HEK293 (cell line): ENCODE data around the gene DISC1.

Experiments used
- CTCF ChIA-PET: fragments of 350-600 bp; formaldehyde crosslinking; extraction: SDS; loops from one replicate; lab custom pipeline; 2021; ENCODE audit warnings: antibody characterized with exemption; lab: Yijun Ruan, JAX
- POLR2A ChIA-PET: fragments of 300-600 bp; formaldehyde crosslinking; extraction: SDS; loops from one replicate; lab custom pipeline; 2020; ENCODE audit warnings: antibody characterized with exemption, inconsistent platforms; lab: Yijun Ruan, JAX
- H3K27ac ChIP-seq: fragments of 200-500 bp; sonication (Bioruptor generic); 2 replicates; pipeline ENCODE4 v1.5.1; 2014; ENCODE audit warnings: low read depth, low read length, control low read depth, inconsistent platforms; ENCODE audit errors: extremely low read depth
- H3K36me3 ChIP-seq, 2 experiments: fragments of 200-500 bp in 1 of 2; sonication (Bioruptor generic) in 1 of 2; 1 replicate in 1 of 2; 2 replicates in 1 of 2; pipeline ENCODE4 v1.5.1; 2014 to 2017; ENCODE audit warnings: inconsistent platforms in 2 of 2, low read length in 2 of 2; ENCODE audit not compliant: control insufficient read depth in 2 of 2, insufficient read depth in 1 of 2
- H3K4me1 ChIP-seq: fragments of 200-500 bp; sonication (Bioruptor generic); 2 replicates; pipeline ENCODE4 v1.5.1; 2014; ENCODE audit warnings: mild to moderate bottlenecking, low read length, inconsistent platforms; ENCODE audit not compliant: control insufficient read depth, insufficient read depth
- H3K4me3 ChIP-seq: 2 replicates; pipeline ENCODE4 v1.5.1; 2011; ENCODE audit warnings: low read depth, mild to moderate bottlenecking, control low read depth, low read length, moderate library complexity
- H3K9me3 ChIP-seq: fragments of 200-500 bp; sonication (Bioruptor generic); 2 replicates; pipeline ENCODE4 v1.5.1; 2014; ENCODE audit warnings: low read depth, low read length, inconsistent platforms; ENCODE audit not compliant: control insufficient read depth, insufficient read depth
- GLIS1 ChIP-seq: fragments of 450-650 bp; formaldehyde crosslinking; IDR thresholded peaks from 2 replicates; pipeline ENCODE4 v1.5.1; 2016; ENCODE audit warnings: missing biosample characterization, missing genetic modification characterization
- KLF8 ChIP-seq: fragments of 450-650 bp; formaldehyde crosslinking; IDR thresholded peaks from 2 replicates; pipeline ENCODE4 v1.5.1; 2016; ENCODE audit warnings: missing biosample characterization, missing genetic modification characterization
- KLF9 ChIP-seq: fragments of 450-650 bp; formaldehyde crosslinking; IDR thresholded peaks from 2 replicates; pipeline ENCODE4 v1.5.1; 2016; ENCODE audit warnings: missing biosample characterization, missing genetic modification characterization, low read depth
- SP2 ChIP-seq: fragments of 450-650 bp; formaldehyde crosslinking; IDR thresholded peaks from 2 replicates; pipeline ENCODE4 v1.5.1; 2016; ENCODE audit warnings: missing biosample characterization, missing genetic modification characterization
- WT1 ChIP-seq: fragments of 450-650 bp; formaldehyde crosslinking; IDR thresholded peaks from 2 replicates; pipeline ENCODE4 v1.5.1; 2016; ENCODE audit warnings: missing biosample characterization, missing genetic modification characterization
- YY1 ChIP-seq: fragments of 450-650 bp; formaldehyde crosslinking; IDR thresholded peaks from 2 replicates; pipeline ENCODE4 v1.5.1; 2018; ENCODE audit warnings: missing biosample characterization, missing genetic modification characterization
- ZFP3 ChIP-seq: fragments of 450-650 bp; formaldehyde crosslinking; IDR thresholded peaks from 2 replicates; pipeline ENCODE4 v1.5.1; 2016; ENCODE audit warnings: low read depth, missing biosample characterization, missing genetic modification characterization
- ZIC2 ChIP-seq: fragments of 450-650 bp; formaldehyde crosslinking; IDR thresholded peaks from 2 replicates; pipeline ENCODE4 v1.5.1; 2016; ENCODE audit warnings: missing biosample characterization, missing genetic modification characterization
- ZNF146 ChIP-seq: fragments of 450-650 bp; formaldehyde crosslinking; IDR thresholded peaks from 2 replicates; pipeline ENCODE4 v1.5.1; 2016; ENCODE audit warnings: missing biosample characterization, missing genetic modification characterization
- ZNF169 ChIP-seq: fragments of 450-650 bp; formaldehyde crosslinking; IDR thresholded peaks from 2 replicates; pipeline ENCODE4 v1.5.1; 2016; ENCODE audit warnings: missing biosample characterization, missing genetic modification characterization
- ZNF274 ChIP-seq, 2 experiments: fragments of 200-500 bp in 1 of 2; fragments of 450-650 bp in 1 of 2; sonication (Bioruptor generic) in 1 of 2; formaldehyde crosslinking in 1 of 2; IDR thresholded peaks; 2 replicates each; pipeline versions ENCODE4 v1.5.1 to v1.6.1; 2014 to 2016; ENCODE audit warnings: borderline replicate concordance in 1 of 2, inconsistent platforms in 1 of 2, low read length in 1 of 2, missing biosample characterization in 1 of 2, missing genetic modification characterization in 1 of 2
- ZNF292 ChIP-seq: fragments of 450-650 bp; formaldehyde crosslinking; IDR thresholded peaks from 2 replicates; pipeline ENCODE4 v1.5.1; 2016; ENCODE audit warnings: low read depth, missing biosample characterization, missing genetic modification characterization, borderline replicate concordance
- ZNF416 ChIP-seq: fragments of 450-650 bp; formaldehyde crosslinking; IDR thresholded peaks from 2 replicates; pipeline ENCODE4 v1.5.1; 2016; ENCODE audit warnings: missing biosample characterization, missing genetic modification characterization
- ZNF426 ChIP-seq: fragments of 450-650 bp; formaldehyde crosslinking; IDR thresholded peaks from 2 replicates; pipeline ENCODE4 v1.5.1; 2017; ENCODE audit warnings: missing biosample characterization, missing genetic modification characterization, mild to moderate bottlenecking, inconsistent platforms, moderate library complexity
- ZNF501 ChIP-seq: fragments of 450-650 bp; formaldehyde crosslinking; IDR thresholded peaks from 2 replicates; pipeline ENCODE4 v1.5.1; 2016; ENCODE audit warnings: missing biosample characterization, missing genetic modification characterization
- ZNF549 ChIP-seq: fragments of 450-650 bp; IDR thresholded peaks from 2 replicates; pipeline ENCODE4 v1.5.1; 2018; ENCODE audit warnings: missing biosample characterization, missing genetic modification characterization, mild to moderate bottlenecking, inconsistent platforms, moderate library complexity
- ZNF555 ChIP-seq: fragments of 450-650 bp; formaldehyde crosslinking; conservative IDR thresholded peaks from 2 replicates; pipeline ENCODE4 v1.5.1; 2017; ENCODE audit warnings: missing biosample characterization, mild to moderate bottlenecking, missing genetic modification characterization, inconsistent platforms
- ZNF571 ChIP-seq: fragments of 450-650 bp; formaldehyde crosslinking; IDR thresholded peaks from 2 replicates; pipeline ENCODE4 v1.5.0; 2017; ENCODE audit warnings: missing biosample characterization, missing genetic modification characterization
- ZNF610 ChIP-seq: fragments of 450-650 bp; formaldehyde crosslinking; IDR thresholded peaks from 2 replicates; pipeline ENCODE4 v1.5.1; 2016; ENCODE audit warnings: missing biosample characterization, missing genetic modification characterization, borderline replicate concordance
- ZNF621 ChIP-seq: fragments of 450-650 bp; formaldehyde crosslinking; IDR thresholded peaks from 2 replicates; pipeline ENCODE4 v1.5.1; 2017; ENCODE audit warnings: missing biosample characterization, missing genetic modification characterization
- ZNF747 ChIP-seq: fragments of 450-650 bp; formaldehyde crosslinking; IDR thresholded peaks from 2 replicates; pipeline ENCODE4 v1.5.1; 2016; ENCODE audit warnings: missing biosample characterization, missing genetic modification characterization
- ZNF843 ChIP-seq: fragments of 450-650 bp; formaldehyde crosslinking; IDR thresholded peaks from 2 replicates; pipeline ENCODE4 v1.5.1; 2016; ENCODE audit warnings: missing biosample characterization, missing genetic modification characterization
- ZSCAN23 ChIP-seq: fragments of 450-650 bp; formaldehyde crosslinking; IDR thresholded peaks from 2 replicates; pipeline ENCODE4 v1.5.1; 2016; ENCODE audit warnings: missing biosample characterization, missing genetic modification characterization
- ZSCAN30 ChIP-seq: fragments of 450-650 bp; IDR thresholded peaks from 2 replicates; pipeline ENCODE4 v1.5.1; 2018; ENCODE audit warnings: missing biosample characterization, mild to moderate bottlenecking, missing genetic modification characterization, moderate library complexity
- TF ChIP-seq, protein P1 (sequence below): fragments of 450-650 bp; IDR thresholded peaks from 2 replicates; pipeline ENCODE4 v1.5.1; 2018; ENCODE audit warnings: missing biosample characterization, missing genetic modification characterization
- TF ChIP-seq, protein P2 (sequence below): fragments of 450-650 bp; formaldehyde crosslinking; IDR thresholded peaks from 2 replicates; pipeline ENCODE4 v1.5.1; 2016; ENCODE audit warnings: missing biosample characterization, missing genetic modification characterization, low read depth
- TF ChIP-seq, protein P3 (sequence below): fragments of 450-650 bp; formaldehyde crosslinking; IDR thresholded peaks from 2 replicates; pipeline ENCODE4 v1.5.1; 2017; ENCODE audit warnings: missing biosample characterization, missing genetic modification characterization
- TF ChIP-seq, protein P4 (sequence below): fragments of 450-650 bp; formaldehyde crosslinking; IDR thresholded peaks from 2 replicates; pipeline ENCODE4 v1.5.1; 2016; ENCODE audit warnings: missing biosample characterization, missing genetic modification characterization
- TF ChIP-seq, protein P5 (sequence below): fragments of 450-650 bp; formaldehyde crosslinking; IDR thresholded peaks from 2 replicates; pipeline ENCODE4 v1.5.1; 2016; ENCODE audit warnings: missing biosample characterization, missing genetic modification characterization

DISC1 gene

DNA sequence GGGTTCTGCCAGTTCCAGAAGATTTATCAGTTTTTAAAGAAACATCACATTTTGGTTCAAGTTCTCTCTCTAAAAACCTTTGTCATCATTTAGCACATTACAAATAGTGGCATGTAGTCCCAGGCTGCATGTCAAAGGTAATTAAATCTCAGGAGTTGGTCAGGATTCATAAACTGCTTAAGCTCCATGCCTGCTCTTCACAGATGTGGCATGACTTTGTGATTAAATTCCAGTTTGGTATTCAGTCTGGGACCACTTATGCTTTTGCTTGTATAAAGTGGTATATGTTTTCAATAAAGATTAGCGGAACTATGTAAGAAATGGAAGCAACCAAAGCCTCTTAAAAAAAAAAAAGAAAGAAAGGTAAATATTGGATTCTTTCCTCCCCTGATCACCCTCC, 408.0 kb downstream of the DISC1 start:
- TF ChIP-seq, protein P1, sequence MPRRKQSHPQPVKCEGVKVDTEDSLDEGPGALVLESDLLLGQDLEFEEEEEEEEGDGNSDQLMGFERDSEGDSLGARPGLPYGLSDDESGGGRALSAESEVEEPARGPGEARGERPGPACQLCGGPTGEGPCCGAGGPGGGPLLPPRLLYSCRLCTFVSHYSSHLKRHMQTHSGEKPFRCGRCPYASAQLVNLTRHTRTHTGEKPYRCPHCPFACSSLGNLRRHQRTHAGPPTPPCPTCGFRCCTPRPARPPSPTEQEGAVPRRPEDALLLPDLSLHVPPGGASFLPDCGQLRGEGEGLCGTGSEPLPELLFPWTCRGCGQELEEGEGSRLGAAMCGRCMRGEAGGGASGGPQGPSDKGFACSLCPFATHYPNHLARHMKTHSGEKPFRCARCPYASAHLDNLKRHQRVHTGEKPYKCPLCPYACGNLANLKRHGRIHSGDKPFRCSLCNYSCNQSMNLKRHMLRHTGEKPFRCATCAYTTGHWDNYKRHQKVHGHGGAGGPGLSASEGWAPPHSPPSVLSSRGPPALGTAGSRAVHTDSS (tag by site-specific recombination): no peak
- TF ChIP-seq ZNF169 (tag by site-specific recombination) (no peak), SP2 (no peak), WT1 (tag by site-specific recombination) (no peak), ZSCAN30 (tag by site-specific recombination) (no peak), KLF9 (tag by site-specific recombination) (no peak), ZNF555 (tag by site-specific recombination) (no peak), ZNF843 (tag by site-specific recombination) (no peak), ZNF549 (tag by site-specific recombination) (no peak), ZNF747 (no peak), ZNF292 (no peak), ZNF610 (tag by site-specific recombination) (no peak), ZFP3 (tag by site-specific recombination) (no peak), ZNF146 (tag by site-specific recombination) (no peak), KLF8 (tag by site-specific recombination) (no peak), ZNF501 (tag by site-specific recombination) (no peak), ZSCAN23 (tag by site-specific recombination) (no peak), ZNF571 (tag by site-specific recombination) (no peak)
- TF ChIP-seq, protein P2, sequence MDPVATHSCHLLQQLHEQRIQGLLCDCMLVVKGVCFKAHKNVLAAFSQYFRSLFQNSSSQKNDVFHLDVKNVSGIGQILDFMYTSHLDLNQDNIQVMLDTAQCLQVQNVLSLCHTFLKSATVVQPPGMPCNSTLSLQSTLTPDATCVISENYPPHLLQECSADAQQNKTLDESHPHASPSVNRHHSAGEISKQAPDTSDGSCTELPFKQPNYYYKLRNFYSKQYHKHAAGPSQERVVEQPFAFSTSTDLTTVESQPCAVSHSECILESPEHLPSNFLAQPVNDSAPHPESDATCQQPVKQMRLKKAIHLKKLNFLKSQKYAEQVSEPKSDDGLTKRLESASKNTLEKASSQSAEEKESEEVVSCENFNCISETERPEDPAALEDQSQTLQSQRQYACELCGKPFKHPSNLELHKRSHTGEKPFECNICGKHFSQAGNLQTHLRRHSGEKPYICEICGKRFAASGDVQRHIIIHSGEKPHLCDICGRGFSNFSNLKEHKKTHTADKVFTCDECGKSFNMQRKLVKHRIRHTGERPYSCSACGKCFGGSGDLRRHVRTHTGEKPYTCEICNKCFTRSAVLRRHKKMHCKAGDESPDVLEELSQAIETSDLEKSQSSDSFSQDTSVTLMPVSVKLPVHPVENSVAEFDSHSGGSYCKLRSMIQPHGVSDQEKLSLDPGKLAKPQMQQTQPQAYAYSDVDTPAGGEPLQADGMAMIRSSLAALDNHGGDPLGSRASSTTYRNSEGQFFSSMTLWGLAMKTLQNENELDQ (tag by site-specific recombination): no peak
- Histone ChIP-seq H3K4me1 (peaks cover 8% of the 10 kb centered on the region), H3K27ac (no peak overlapping the region), H3K4me3 (no peak overlapping the region), H3K9me3 (no peaks in the 10 kb centered on the region), H3K36me3 (no peaks in the 10 kb centered on the region)
- ChIA-PET POLR2A (no interaction called here), CTCF (no interaction called here)

DNA sequence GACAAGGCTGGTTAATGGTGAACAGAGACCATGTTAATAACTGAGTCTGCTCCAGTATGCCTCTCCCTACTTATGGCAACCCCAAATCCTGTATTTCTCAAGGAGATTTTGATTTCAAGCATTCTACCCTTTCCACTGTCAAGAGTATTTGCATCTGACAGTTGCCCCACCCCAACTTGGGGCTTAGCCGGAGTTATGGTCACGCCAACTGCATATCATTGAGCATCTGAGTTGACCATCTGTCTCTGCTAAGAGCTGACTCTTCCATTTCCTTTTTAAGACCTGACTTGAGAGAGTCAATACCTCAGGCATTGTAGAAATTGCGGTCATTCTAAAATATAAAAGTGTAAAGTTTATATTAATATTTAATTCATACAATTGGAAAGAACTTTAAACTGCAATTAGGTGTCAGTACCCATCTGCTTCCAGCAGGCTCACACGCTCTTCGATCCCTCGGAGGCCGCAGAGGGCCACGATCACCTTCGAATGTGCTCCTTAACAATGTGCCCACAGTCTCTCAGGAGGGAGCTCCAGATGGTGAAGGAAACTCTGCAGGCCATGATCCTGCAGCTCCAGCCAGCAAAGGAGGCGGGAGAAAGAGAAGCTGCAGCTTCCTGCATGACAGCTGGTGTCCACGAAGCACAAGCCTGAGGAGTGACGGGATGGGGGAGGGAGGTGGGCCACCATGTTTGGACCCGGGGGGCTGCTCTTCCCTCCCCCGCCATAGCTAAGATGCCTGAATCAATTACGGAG, 409.8 kb downstream of the DISC1 start:
- Histone ChIP-seq H3K27ac (no peak overlapping the region), H3K9me3 (no peaks in the 10 kb centered on the region), H3K4me1 (peaks cover 8% of the 10 kb centered on the region), H3K4me3 (no peak overlapping the region), H3K36me3 (no peaks in the 10 kb centered on the region)
- ChIA-PET CTCF (interaction anchor here (1.2 kb wide), 1 partner anchor 105 kb away, joined by 4 read pairs; no protein-coding TSS in a partner anchor), POLR2A (interaction anchor here (0.7 kb wide), 1 partner anchor 56 kb away, joined by 11 read pairs; no protein-coding TSS in a partner anchor)
- TF ChIP-seq YY1 (tag by site-specific recombination) (no peak), ZNF426 (tag by site-specific recombination) (no peak), GLIS1 (no peak), WT1 (tag by site-specific recombination) (no peak), ZNF416 (tag by site-specific recombination) (no peak), ZNF621 (no peak), ZNF274 (IDR thresholded peaks at IDR 0.05; ENCODE audit: low read length) (no peak), ZNF274 (tag by site-specific recombination; IDR thresholded peaks at IDR 0.05; ENCODE audit: borderline replicate concordance) (no peak), ZIC2 (tag by site-specific recombination) (no peak)
- TF ChIP-seq, protein P3, sequence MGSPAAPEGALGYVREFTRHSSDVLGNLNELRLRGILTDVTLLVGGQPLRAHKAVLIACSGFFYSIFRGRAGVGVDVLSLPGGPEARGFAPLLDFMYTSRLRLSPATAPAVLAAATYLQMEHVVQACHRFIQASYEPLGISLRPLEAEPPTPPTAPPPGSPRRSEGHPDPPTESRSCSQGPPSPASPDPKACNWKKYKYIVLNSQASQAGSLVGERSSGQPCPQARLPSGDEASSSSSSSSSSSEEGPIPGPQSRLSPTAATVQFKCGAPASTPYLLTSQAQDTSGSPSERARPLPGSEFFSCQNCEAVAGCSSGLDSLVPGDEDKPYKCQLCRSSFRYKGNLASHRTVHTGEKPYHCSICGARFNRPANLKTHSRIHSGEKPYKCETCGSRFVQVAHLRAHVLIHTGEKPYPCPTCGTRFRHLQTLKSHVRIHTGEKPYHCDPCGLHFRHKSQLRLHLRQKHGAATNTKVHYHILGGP (tag by site-specific recombination): no peak
- TF ChIP-seq, protein P4, sequence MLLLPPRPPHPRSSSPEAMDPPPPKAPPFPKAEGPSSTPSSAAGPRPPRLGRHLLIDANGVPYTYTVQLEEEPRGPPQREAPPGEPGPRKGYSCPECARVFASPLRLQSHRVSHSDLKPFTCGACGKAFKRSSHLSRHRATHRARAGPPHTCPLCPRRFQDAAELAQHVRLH (tag by site-specific recombination): no peak
- TF ChIP-seq, protein P5, sequence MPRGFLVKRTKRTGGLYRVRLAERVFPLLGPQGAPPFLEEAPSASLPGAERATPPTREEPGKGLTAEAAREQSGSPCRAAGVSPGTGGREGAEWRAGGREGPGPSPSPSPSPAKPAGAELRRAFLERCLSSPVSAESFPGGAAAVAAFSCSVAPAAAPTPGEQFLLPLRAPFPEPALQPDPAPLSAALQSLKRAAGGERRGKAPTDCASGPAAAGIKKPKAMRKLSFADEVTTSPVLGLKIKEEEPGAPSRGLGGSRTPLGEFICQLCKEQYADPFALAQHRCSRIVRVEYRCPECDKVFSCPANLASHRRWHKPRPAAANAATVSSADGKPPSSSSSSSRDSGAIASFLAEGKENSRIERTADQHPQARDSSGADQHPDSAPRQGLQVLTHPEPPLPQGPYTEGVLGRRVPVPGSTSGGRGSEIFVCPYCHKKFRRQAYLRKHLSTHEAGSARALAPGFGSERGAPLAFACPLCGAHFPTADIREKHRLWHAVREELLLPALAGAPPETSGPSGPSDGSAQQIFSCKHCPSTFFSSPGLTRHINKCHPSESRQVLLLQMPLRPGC (tag by site-specific recombination): no peak
